ENCODE data around the gene FRRS1L. TPM values are rescaled to one million over a fixed set of nuclear protein-coding genes. Genes with fewer than 3 reads are reported as not detected.

The FRRS1L gene
- total and polyA plus RNA-seq, 2 of the 4 experiments (the other 2 are of a cell fraction), result under 0.01 to 0.05 TPM

GRCh38 chr9:109161471-109161870 lies 5.6 kb downstream of the FRRS1L start:
- H3K79me1 ChIP-seq (ENCODE audit: low read depth in 1 of 2, low read length in 2 of 2), result no peaks in the 10 kb centered on the region
- ChIA-PET POLR2A (ENCODE audit: unreplicated experiment) (no interaction called here), CTCF (no interaction called here)
- H4K5ac ChIP-seq (ENCODE audit: low read depth, low read length), result no peak overlapping the region
- H3K27ac ChIP-seq (ENCODE audit: insufficient read depth, low read length), result no peak overlapping the region
- no peaks in the 10 kb centered on the region for H3K9me1 ChIP-seq (ENCODE audit: insufficient read depth, low read length)
- no peak overlapping the region for H2BK20ac ChIP-seq (ENCODE audit: low read depth, low read length)
- no TSS peak for BruUV-seq (replicated peaks)
- dilution Hi-C loops (cut with HindIII; ENCODE audit: low sequenced_read_pairs, unreplicated experiment), result no loop called here
- no peak overlapping the region for H2AK5ac ChIP-seq (ENCODE audit: low read depth, low read length)
- no peak overlapping the region for H3K56ac ChIP-seq (ENCODE audit: extremely low read depth, insufficient read depth, low read length)
- H3K4ac ChIP-seq (ENCODE audit: low read depth, low read length), result no peak overlapping the region
- H4K91ac ChIP-seq (ENCODE audit: insufficient read depth, low read depth, low read length), result no peak overlapping the region
- H3K9ac ChIP-seq (ENCODE audit: low read depth, low read length), result no peak overlapping the region
- no peak overlapping the region for H2BK5ac ChIP-seq (ENCODE audit: low read depth, low read length, poor library complexity, severe bottlenecking)
- in situ Hi-C loops (cut with MboI; ENCODE audit: low sequenced_read_pairs), result loop anchor here (10.0 kb wide), 1 partner anchor 57 kb away; no protein-coding TSS in a partner anchor
- H4K8ac ChIP-seq (ENCODE audit: low read depth in 2 of 2, low read length in 2 of 2), result no peak overlapping the region
- H2AFZ ChIP-seq (replicated peaks; ENCODE audit: low read length, poor library complexity), result no peak overlapping the region
- H2AK9ac ChIP-seq (replicated peaks; ENCODE audit: low read depth, low read length, poor library complexity), result no peak overlapping the region
- H3K23ac ChIP-seq (ENCODE audit: low read depth, low read length), result no peak overlapping the region
- no peaks in the 10 kb centered on the region for H4K20me1 ChIP-seq (ENCODE audit: insufficient read depth, low read length)
- H3K9me3 ChIP-seq (ENCODE audit: control insufficient read depth, insufficient read depth, low read length), result peaks cover 2% of the 10 kb centered on the region
- ATAC-seq (ENCODE audit: low read depth) (no peak), DNase-seq (no peak)
- H3K4me1 ChIP-seq (ENCODE audit: control insufficient read depth, insufficient read depth, low read length), result no peaks in the 10 kb centered on the region
- intact Hi-C loops (cut with micrococcal nuclease), result no loop called here
- H3K4me2 ChIP-seq (ENCODE audit: low read depth, low read length), result no peak overlapping the region
- H2BK120ac ChIP-seq (ENCODE audit: low read depth, low read length), result no peak overlapping the region
- H3K27me3 ChIP-seq (ENCODE audit: control insufficient read depth, insufficient read depth, low read length), result peaks cover 28% of the 10 kb centered on the region
- H3K14ac ChIP-seq (replicated peaks; ENCODE audit: low read depth, low read length), result no peak overlapping the region
- H2BK15ac ChIP-seq (ENCODE audit: low read depth, low read length), result no peak overlapping the region
- no peak overlapping the region for H3K4me3 ChIP-seq (ENCODE audit: insufficient read depth, low read depth, low read length)
- no CpG with 5 or more reads among the region's 3 CpGs for WGBS, 2 experiments (ENCODE audit: extremely low coverage in 2 of 2, insufficient read length in 1 of 2)
- H3K36me3 ChIP-seq (ENCODE audit: control insufficient read depth, insufficient read depth, low read length), result no peaks in the 10 kb centered on the region
- TF ChIP-seq CEBPB (IDR thresholded peaks at IDR 0.05; ENCODE audit: low read depth, low read length), result no peak
- no peak for TF ChIP-seq MAFK (IDR thresholded peaks at IDR 0.05; ENCODE audit: low read depth, low read length)
- no peak for TF ChIP-seq POLR2A (IDR thresholded peaks at IDR 0.05; ENCODE audit: low read depth, low read length)
- TF ChIP-seq NFE2L2 (IDR thresholded peaks at IDR 0.05; ENCODE audit: low read depth, low read length), result no peak
- no peak for TF ChIP-seq MAZ (IDR thresholded peaks at IDR 0.05; ENCODE audit: borderline replicate concordance, low read depth, low read length)
- no peak overlapping the region for H3K18ac ChIP-seq (ENCODE audit: low read depth, low read length)

Data from IMR-90 (cell line).